ENCODE data around the gene CCDC148. TPM values are rescaled to one million over a fixed set of nuclear protein-coding genes. Genes with fewer than 3 reads are reported as not detected.

The CCDC148 gene
- total and polyA plus RNA-seq, 2 experiments from 2014 or later: 1.2 to 1.8 TPM

- Histone ChIP-seq H2AFZ (no peak overlapping the region), H4K20me1 (replicated peaks; ENCODE audit: insufficient read depth) (no peaks in the 10 kb centered on the region), H3K9me2 (ENCODE audit: insufficient read depth) (no peaks in the 10 kb centered on the region), H3K36me3 (ENCODE audit: insufficient read depth) (no peaks in the 10 kb centered on the region), H3K4me1 (ENCODE audit: insufficient read depth) (no peaks in the 10 kb centered on the region), H3K27me3 (ENCODE audit: insufficient read depth) (no peaks in the 10 kb centered on the region), H3K27ac (ENCODE audit: low read depth) (no peak overlapping the region), H3K4me3 (no peak overlapping the region), H3F3A (replicated peaks; ENCODE audit: low read depth) (no peaks in the 10 kb centered on the region), H3K4me2 (no peak overlapping the region), H3K79me2 (replicated peaks; ENCODE audit: insufficient read depth) (no peaks in the 10 kb centered on the region)
- Mint-ChIP-seq H3K4me1 (no peaks in the 10 kb centered on the region), H3K9me3 (no peaks in the 10 kb centered on the region), H3K36me3 (ENCODE audit: low read depth) (no peaks in the 10 kb centered on the region), H3K4me3 (no peak overlapping the region), H3K27ac (no peak overlapping the region), H3K27me3 (ENCODE audit: insufficient read depth, low read depth, poor library complexity) (no peaks in the 10 kb centered on the region)
- ATAC-seq: no peak
- TF ChIP-seq CTCF (conservative IDR thresholded peaks at IDR 0.05; ENCODE audit: low read depth in 2 of 2): no peak
- TF ChIP-seq EZH2 (IDR thresholded peaks at IDR 0.05; ENCODE audit: low read depth, unreplicated experiment): no peak
- TF ChIP-seq ZNF114 (CRISPR knock-in tag; IDR thresholded peaks at IDR 0.05): no peak
- TF ChIP-seq STAT1 (IDR thresholded peaks at IDR 0.05; ENCODE audit: unreplicated experiment): no peak
- no peak for TF ChIP-seq ZNF331 (CRISPR knock-in tag; IDR thresholded peaks at IDR 0.05; ENCODE audit: low read depth)
- TF ChIP-seq ZNF462 (CRISPR knock-in tag; IDR thresholded peaks at IDR 0.05): no peak
- TF ChIP-seq POLR2AphosphoS5 (IDR thresholded peaks at IDR 0.05; ENCODE audit: low read depth): no peak
- TF ChIP-seq JUNB (IDR thresholded peaks at IDR 0.05; ENCODE audit: unreplicated experiment): no peak
- no peak for TF ChIP-seq EZH2phosphoT487 (IDR thresholded peaks at IDR 0.05; ENCODE audit: unreplicated experiment)
- no peak for TF ChIP-seq NANOG (IDR thresholded peaks at IDR 0.05; ENCODE audit: borderline replicate concordance)
- TF ChIP-seq REST (IDR thresholded peaks at IDR 0.05; ENCODE audit: unreplicated experiment): no peak
- no peak for TF ChIP-seq ETS1 (IDR thresholded peaks at IDR 0.05)
- TF ChIP-seq CREB1 (CRISPR knock-in tag; IDR thresholded peaks at IDR 0.05; ENCODE audit: low read depth): no peak
- DNase-seq (ENCODE audit: low spot score): no peak
These were observed 251.3 kb downstream of the CCDC148 start for GRCh38 chr2:158205215-158205614.

All from GM23338 (cell line).